Glutamatergic neuron (in vitro differentiated cells): ENCODE results near the gene THSD4. TPM values are rescaled to one million over a fixed set of nuclear protein-coding genes. Genes with fewer than 3 reads are reported as not detected.

Experiments
- DNase-seq: peaks from one replicate; pipeline ENCODE4 v3.0.0; 2022
- H3K27ac Mint-ChIP-seq: one replicate; pipeline ENCODE4 v1.8.0; 2020; ENCODE audit warnings: mild to moderate bottlenecking, mixed read lengths, inconsistent platforms; ENCODE audit not compliant: unreplicated experiment
- H3K27me3 Mint-ChIP-seq: one replicate; pipeline ENCODE4 v1.8.0; 2020; ENCODE audit warnings: mild to moderate bottlenecking, moderate library complexity, mixed read lengths, inconsistent platforms; ENCODE audit not compliant: unreplicated experiment
- H3K36me3 Mint-ChIP-seq: one replicate; pipeline ENCODE4 v1.8.0; 2020; ENCODE audit warnings: mild to moderate bottlenecking, mixed read lengths, inconsistent platforms; ENCODE audit not compliant: unreplicated experiment
- H3K4me1 Mint-ChIP-seq: one replicate; pipeline ENCODE4 v1.8.0; 2020; ENCODE audit warnings: mild to moderate bottlenecking, low read depth, mixed read lengths, inconsistent platforms; ENCODE audit not compliant: unreplicated experiment
- H3K4me3 Mint-ChIP-seq: one replicate; pipeline ENCODE4 v1.8.0; 2020; ENCODE audit warnings: mild to moderate bottlenecking, mixed read lengths, inconsistent platforms; ENCODE audit not compliant: unreplicated experiment
- H3K9me3 Mint-ChIP-seq: one replicate; pipeline ENCODE4 v1.8.0; 2020; ENCODE audit warnings: mild to moderate bottlenecking, moderate library complexity, mixed read lengths, inconsistent platforms; ENCODE audit not compliant: unreplicated experiment
- CTCF ChIP-seq: fragments of 200-600 bp; sonication (generic); IDR thresholded peaks from one replicate; pipeline ENCODE4 v1.5.0; 2021; ENCODE audit not compliant: partially characterized antibody, unreplicated experiment
- total RNA-seq: library from RNA; stranded (reverse); fragmentation: NEBNext Ultra II Directional; extraction: Animal tissue kit (Norgen Biotek cat#: 25700); gene quantifications from one replicate; pipeline ENCODE4 v1.2.1, GENCODE V29; 2021; ENCODE audit not compliant: unreplicated experiment

Gene THSD4
- total RNA-seq, 1 donor from 2014 or later: 12.3 TPM

DNA sequence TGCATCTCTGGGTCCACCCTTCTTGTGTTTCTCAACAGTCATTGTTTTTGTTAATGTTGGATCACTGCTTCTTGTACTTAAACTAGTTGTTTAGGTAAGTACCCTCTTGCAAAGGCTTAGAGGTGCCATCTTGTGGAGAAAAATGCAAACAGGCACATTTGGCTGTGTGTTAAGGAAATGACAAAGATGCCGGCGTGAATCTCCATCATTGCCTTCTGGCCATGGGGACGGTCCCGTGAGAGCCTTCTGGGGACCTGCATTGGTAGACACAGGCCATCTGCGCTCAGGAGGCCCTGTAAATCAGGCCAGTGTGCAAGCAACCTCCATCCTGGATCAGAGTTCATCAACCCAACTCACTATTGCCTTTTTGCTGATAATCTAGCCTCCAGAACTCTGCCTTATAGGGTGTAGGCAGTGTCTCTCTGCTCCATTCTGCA, 536.5 kb downstream of the THSD4 start:
- peaks cover 2% of the 10 kb centered on the region for H3K27me3 Mint-ChIP-seq
- peak overlapping the region; percentile 89 for H3K27ac Mint-ChIP-seq
- H3K4me3 Mint-ChIP-seq: peak overlapping the region; percentile 14
- H3K9me3 Mint-ChIP-seq: peaks cover 2% of the 10 kb centered on the region
- H3K36me3 Mint-ChIP-seq: no peaks in the 10 kb centered on the region
- TF ChIP-seq CTCF: no peak
- H3K4me1 Mint-ChIP-seq: peaks cover 34% of the 10 kb centered on the region
- peak; percentile 54 for DNase-seq

DNA sequence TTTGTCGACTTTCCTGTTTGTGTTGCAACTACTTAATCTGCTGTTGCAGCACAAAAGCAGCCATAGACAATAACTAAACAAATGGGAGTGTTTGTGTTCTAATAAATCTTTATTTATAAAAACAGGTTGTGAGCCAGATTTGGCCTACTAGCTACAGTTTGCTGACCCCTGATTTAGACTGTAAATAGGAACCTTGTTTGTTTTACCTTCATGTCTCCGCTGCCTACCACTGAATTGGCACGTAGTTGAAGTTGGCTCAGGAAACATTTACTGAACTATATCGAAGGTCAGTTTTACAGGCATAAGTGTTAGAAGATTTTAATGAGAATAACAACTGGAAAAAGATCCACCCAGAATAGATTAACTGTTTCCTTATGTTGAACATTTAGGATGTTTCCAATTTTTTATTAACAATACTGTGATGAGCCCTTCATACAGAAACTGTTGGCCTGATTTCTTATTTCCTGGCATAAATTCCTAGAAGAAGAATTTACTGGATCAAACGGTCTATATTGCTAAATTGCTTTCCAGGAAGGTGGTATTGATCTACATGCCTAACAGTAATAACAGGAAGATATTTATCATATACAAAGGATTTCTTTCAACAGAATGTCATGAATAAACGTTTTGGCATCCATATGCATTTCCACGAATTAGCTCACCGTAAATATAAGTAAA, 538.9 kb downstream of the THSD4 start:
- H3K27ac Mint-ChIP-seq: no peak overlapping the region
- H3K36me3 Mint-ChIP-seq: no peaks in the 10 kb centered on the region
- no peak for DNase-seq
- H3K4me1 Mint-ChIP-seq: peaks cover 30% of the 10 kb centered on the region
- no peak overlapping the region for H3K4me3 Mint-ChIP-seq
- no peaks in the 10 kb centered on the region for H3K27me3 Mint-ChIP-seq
- peaks cover 2% of the 10 kb centered on the region for H3K9me3 Mint-ChIP-seq
- TF ChIP-seq CTCF: no peak

DNA sequence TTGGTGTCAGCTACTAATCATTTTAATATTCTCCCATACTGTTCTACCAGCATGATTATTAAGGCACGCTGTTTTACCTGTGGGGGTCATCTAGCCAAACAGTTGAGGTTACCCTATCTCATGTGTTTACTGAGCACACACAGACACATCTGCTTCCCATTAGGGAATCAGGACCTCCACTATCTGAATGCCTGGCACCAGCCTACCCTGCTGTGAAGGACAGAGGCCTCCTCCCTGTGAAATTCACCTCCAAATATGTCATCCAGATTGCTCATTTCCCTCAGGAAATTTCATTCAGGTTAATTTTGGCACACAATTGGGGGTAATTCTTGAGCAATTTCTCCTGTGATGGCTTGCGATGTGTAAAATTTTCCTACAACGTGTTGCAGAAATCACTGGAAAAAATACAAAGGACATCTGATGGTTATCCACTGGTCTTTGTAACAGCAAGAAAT, 539.5 kb downstream of the THSD4 start:
- Mint-ChIP-seq H3K9me3 (peaks cover 2% of the 10 kb centered on the region), H3K36me3 (no peaks in the 10 kb centered on the region), H3K4me1 (peaks cover 28% of the 10 kb centered on the region), H3K27ac (no peak overlapping the region), H3K4me3 (no peak overlapping the region), H3K27me3 (no peaks in the 10 kb centered on the region)
- DNase-seq: no peak
- no peak for TF ChIP-seq CTCF

- Mint-ChIP-seq H3K27me3 (no peaks in the 10 kb centered on the region), H3K4me1 (peaks cover 33% of the 10 kb centered on the region), H3K27ac (no peak overlapping the region), H3K9me3 (peaks cover 2% of the 10 kb centered on the region), H3K4me3 (no peak overlapping the region), H3K36me3 (no peaks in the 10 kb centered on the region)
- TF ChIP-seq CTCF: no peak
- DNase-seq: no peak
These were observed 541.2 kb downstream of the THSD4 start for GRCh38 chr15:71656425-71656824.

DNA sequence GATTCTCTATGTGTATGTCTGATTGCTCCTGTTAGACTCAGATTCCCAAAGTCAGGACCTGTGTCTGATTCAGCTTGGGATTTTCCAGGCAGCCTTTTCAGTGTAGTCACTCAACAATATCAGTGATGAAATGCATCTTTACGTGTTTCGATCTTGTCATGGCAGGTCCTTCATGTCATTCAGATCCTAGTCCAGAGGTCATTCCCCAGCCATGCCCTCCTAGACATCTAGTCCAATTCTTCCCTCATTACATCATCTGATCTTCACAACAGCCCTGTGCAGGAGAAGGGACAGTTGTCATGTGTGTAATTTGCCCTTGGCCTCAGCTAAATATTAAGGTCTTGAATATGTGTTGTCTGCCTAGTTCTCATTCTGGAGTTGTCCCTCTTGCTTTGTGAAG, 541.9 kb downstream of the THSD4 start:
- no peak for DNase-seq
- H3K36me3 Mint-ChIP-seq: no peaks in the 10 kb centered on the region
- H3K4me1 Mint-ChIP-seq: peaks cover 27% of the 10 kb centered on the region
- TF ChIP-seq CTCF: no peak
- H3K27me3 Mint-ChIP-seq: no peaks in the 10 kb centered on the region
- H3K9me3 Mint-ChIP-seq: peaks cover under 1% of the 10 kb centered on the region
- H3K4me3 Mint-ChIP-seq: no peak overlapping the region
- no peak overlapping the region for H3K27ac Mint-ChIP-seq
